ENCODE results near the gene EWSR1. TPM values are rescaled to one million over a fixed set of nuclear protein-coding genes. Genes with fewer than 3 reads are reported as not detected.

The EWSR1 gene
- polyA plus RNA-seq, 3 donors, result 81.2 to 280 (median 136) TPM

DNA sequence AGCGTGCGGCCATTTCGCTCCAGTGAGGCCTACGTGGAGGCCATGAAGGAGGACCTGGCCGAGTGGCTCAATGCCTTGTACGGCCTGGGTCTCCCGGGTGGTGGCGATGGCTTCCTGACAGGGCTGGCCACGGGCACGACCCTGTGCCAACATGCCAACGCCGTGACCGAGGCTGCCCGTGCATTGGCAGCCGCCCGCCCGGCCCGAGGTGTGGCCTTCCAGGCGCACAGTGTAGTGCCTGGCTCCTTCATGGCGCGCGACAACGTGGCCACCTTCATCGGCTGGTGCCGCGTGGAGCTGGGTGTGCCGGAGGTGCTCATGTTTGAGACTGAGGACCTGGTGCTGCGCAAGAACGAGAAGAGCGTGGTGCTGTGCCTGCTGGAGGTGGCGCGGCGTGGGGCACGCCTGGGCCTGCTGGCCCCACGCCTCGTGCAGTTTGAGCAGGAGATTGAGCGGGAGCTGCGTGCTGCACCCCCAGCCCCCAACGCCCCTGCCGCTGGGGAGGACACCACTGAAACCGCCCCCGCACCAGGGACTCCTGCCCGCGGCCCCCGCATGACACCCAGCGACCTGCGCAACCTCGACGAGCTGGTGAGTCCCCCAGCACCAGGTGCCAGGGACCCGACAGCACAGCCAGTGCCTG is 40.2 kb downstream of the EWSR1 start:
- H3K4me2 ChIP-seq (replicated peaks; ENCODE audit: extremely low read depth, low read length, poor library complexity, severe bottlenecking), result peak overlapping the region; percentile 94
- peaks cover 0 to 5% of the 10 kb centered on the region in 2 donors for H3K9me3 ChIP-seq (replicated peaks in 1 of 2; ENCODE audit: control insufficient read depth in 1 of 2, insufficient read depth in 1 of 2, low read length in 2 of 2)
- peak overlapping the region in 3 of 7 donors; percentile 40 to 78 (median 78) for H3K27ac Mint-ChIP-seq
- peaks cover 31 to 57% (median 44%) of the 10 kb centered on the region in 3 donors for H3K27me3 Mint-ChIP-seq (ENCODE audit: low read depth in 3 of 3)
- TF ChIP-seq CTCF (IDR thresholded peaks at IDR 0.05), result no peak
- no peaks in the 10 kb centered on the region for H3K36me3 ChIP-seq (replicated peaks in 1 of 2; ENCODE audit: control insufficient read depth in 1 of 2, insufficient read depth in 2 of 2, low read length in 2 of 2)
- H4K20me1 ChIP-seq (ENCODE audit: insufficient read depth, low read length), result no peaks in the 10 kb centered on the region
- no peak overlapping the region for H2AFZ ChIP-seq (ENCODE audit: insufficient read depth, low read depth, low read length, poor library complexity, severe bottlenecking)
- peaks cover 59% of the 10 kb centered on the region for H3K4me1 Mint-ChIP-seq
- intact Hi-C loops (cut with micrococcal nuclease), result loop anchor here in 1 of 2 donors (5.0 kb wide), 1 partner anchor 36 kb away; no protein-coding TSS in a partner anchor
- H3K4me3 ChIP-seq (replicated peaks in 1 of 3; ENCODE audit: low read depth in 2 of 3, low read length in 3 of 3), result peak overlapping the region in 1 of 3 experiments; percentile 94
- H3K36me3 Mint-ChIP-seq, result peaks cover 7 to 14% of the 10 kb centered on the region in 2 donors
- H3K27me3 ChIP-seq (ENCODE audit: control insufficient read depth in 2 of 2, insufficient read depth in 2 of 2, low read length in 2 of 2), result peaks cover 3 to 44% of the 10 kb centered on the region in 2 donors
- DNase-seq, result peak in 1 of 3 donors; percentile 4
- H3K4me1 ChIP-seq (ENCODE audit: control insufficient read depth in 1 of 2, insufficient read depth in 2 of 2, low read length in 2 of 2), result peaks cover 48 to 86% of the 10 kb centered on the region in 2 donors
- H3K27ac ChIP-seq (ENCODE audit: low read depth in 1 of 2, low read length in 2 of 2), result no peak overlapping the region
- peak overlapping the region; percentile 55 to 85 for H3K4me3 Mint-ChIP-seq
- H3K9ac ChIP-seq (ENCODE audit: insufficient read depth, low read length, poor library complexity, severe bottlenecking), result no peak overlapping the region
- H3K9me3 Mint-ChIP-seq, result peaks cover 3 to 11% (median 6%) of the 10 kb centered on the region in 7 donors
- no peaks in the 10 kb centered on the region for H3K79me2 ChIP-seq (ENCODE audit: insufficient read depth, low read length)
- 92% methylated on average over 50 of the region's 50 CpGs for WGBS (ENCODE audit: insufficient coverage)

DNA sequence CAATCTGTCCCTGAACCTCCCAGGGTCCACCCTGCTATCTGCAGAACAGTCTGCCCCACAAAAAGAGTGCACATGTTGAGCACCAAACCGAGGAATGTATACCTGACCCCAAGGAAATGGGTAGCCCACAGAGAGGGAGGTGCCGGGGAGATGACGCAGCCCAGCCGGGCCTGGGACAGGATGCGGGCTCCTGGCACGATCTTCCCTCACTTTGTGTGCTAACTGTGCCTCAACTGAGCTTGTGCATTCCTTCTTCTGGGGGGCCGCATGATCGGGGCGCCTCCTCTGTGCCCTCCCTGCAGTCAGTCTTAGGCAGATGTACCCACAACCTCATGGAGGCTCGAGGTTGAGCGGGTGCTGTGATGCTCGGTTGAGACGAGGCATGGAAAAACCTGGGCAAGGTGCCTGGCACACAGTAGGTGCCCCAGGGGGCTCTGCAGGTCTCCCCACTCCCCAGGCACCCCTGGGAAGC is 40.8 kb downstream of the EWSR1 start:
- H3K27ac ChIP-seq (ENCODE audit: low read depth in 1 of 2, low read length in 2 of 2), result no peak overlapping the region
- TF ChIP-seq CTCF (IDR thresholded peaks at IDR 0.05), result no peak
- Mint-ChIP-seq H3K4me3 (peak overlapping the region in 1 of 2 donors; percentile 46), H3K4me1 (peaks cover 58% of the 10 kb centered on the region), H3K27ac (peak overlapping the region in 3 of 7 donors; percentile 78 to 90 (median 78)), H3K9me3 (peaks cover 4 to 16% (median 12%) of the 10 kb centered on the region in 7 donors), H3K27me3 (ENCODE audit: low read depth in 3 of 3) (peaks cover 33 to 62% (median 45%) of the 10 kb centered on the region in 3 donors), H3K36me3 (peaks cover 9 to 17% of the 10 kb centered on the region in 2 donors)
- peak overlapping the region in 1 of 3 experiments; percentile 0 for H3K4me3 ChIP-seq (replicated peaks in 1 of 3; ENCODE audit: low read depth in 2 of 3, low read length in 3 of 3)
- H3K9ac ChIP-seq (ENCODE audit: insufficient read depth, low read length, poor library complexity, severe bottlenecking), result no peak overlapping the region
- no peaks in the 10 kb centered on the region for H4K20me1 ChIP-seq (ENCODE audit: insufficient read depth, low read length)
- H3K79me2 ChIP-seq (ENCODE audit: insufficient read depth, low read length), result no peaks in the 10 kb centered on the region
- WGBS (ENCODE audit: insufficient coverage), result 59% methylated on average over 13 of the region's 13 CpGs
- intact Hi-C loops (cut with micrococcal nuclease), result loop anchor here in 1 of 2 donors (5.0 kb wide), 1 partner anchor 37 kb away; no protein-coding TSS in a partner anchor
- no peaks in the 10 kb centered on the region for H3K36me3 ChIP-seq (replicated peaks in 1 of 2; ENCODE audit: control insufficient read depth in 1 of 2, insufficient read depth in 2 of 2, low read length in 2 of 2)
- H2AFZ ChIP-seq (ENCODE audit: insufficient read depth, low read depth, low read length, poor library complexity, severe bottlenecking), result no peak overlapping the region
- peak overlapping the region; percentile 27 for H3K4me2 ChIP-seq (replicated peaks; ENCODE audit: extremely low read depth, low read length, poor library complexity, severe bottlenecking)
- H3K27me3 ChIP-seq (ENCODE audit: control insufficient read depth in 2 of 2, insufficient read depth in 2 of 2, low read length in 2 of 2), result peaks cover 5 to 50% of the 10 kb centered on the region in 2 donors
- H3K9me3 ChIP-seq (replicated peaks in 1 of 2; ENCODE audit: control insufficient read depth in 1 of 2, insufficient read depth in 1 of 2, low read length in 2 of 2), result peaks cover 4 to 11% of the 10 kb centered on the region in 2 donors
- peaks cover 49 to 86% of the 10 kb centered on the region in 2 donors for H3K4me1 ChIP-seq (ENCODE audit: control insufficient read depth in 1 of 2, insufficient read depth in 2 of 2, low read length in 2 of 2)
- no peak for DNase-seq
